GM12801 (cell line): ENCODE results near the gene MEX3B.

ENCODE experiments used
- TF ChIP-seq, protein P1 (sequence below): IDR thresholded peaks from one replicate; pipeline ENCODE4 v1.5.1; 2011; ENCODE audit warnings: control low read depth; ENCODE audit not compliant: insufficient read length; ENCODE audit errors: extremely low read depth

The MEX3B gene

DNA sequence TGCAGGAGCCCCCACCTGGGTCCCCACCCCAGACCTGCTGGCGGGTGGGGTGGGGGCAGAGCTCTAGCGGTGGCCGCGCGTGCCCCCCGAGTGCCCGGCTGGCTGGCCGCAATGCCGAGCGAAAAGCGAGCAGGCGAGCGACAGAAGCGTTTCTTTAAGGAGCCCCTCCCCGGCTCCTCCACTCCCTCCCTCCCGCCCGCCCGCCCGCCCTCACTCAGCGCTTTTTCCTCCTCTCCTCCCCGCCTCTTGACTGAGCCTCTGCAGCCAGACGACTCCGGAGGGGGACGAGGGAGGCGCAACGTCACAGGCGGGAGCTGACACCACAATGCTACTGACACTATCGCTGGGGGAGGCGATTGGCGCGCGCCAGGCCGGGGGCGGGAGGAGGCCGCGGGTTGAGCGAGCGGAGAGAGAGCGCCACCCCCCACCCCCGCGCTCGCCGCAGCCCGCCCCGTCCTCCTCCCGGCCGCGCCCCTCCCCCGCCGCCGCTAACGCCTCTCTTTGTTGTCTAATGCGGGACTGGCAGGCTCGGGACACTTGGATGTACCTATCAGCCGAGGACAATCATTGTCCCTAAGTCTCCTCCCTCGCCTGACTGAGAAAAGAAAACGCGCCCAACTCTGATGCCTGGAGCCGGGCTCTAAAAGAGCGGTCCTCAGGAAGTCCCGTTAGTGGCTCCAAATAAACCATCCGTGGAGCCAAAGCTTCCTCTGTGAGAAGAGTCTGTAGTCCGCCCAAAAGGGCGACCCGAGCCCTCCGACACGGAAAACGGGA, at the start of gene MEX3B:
TSS of gene MEX3B (minus strand) at position 127 of the 774 bp plus-strand sequence. CDS start 313 bp downstream, outside the sequence.
- TF ChIP-seq, protein P1, sequence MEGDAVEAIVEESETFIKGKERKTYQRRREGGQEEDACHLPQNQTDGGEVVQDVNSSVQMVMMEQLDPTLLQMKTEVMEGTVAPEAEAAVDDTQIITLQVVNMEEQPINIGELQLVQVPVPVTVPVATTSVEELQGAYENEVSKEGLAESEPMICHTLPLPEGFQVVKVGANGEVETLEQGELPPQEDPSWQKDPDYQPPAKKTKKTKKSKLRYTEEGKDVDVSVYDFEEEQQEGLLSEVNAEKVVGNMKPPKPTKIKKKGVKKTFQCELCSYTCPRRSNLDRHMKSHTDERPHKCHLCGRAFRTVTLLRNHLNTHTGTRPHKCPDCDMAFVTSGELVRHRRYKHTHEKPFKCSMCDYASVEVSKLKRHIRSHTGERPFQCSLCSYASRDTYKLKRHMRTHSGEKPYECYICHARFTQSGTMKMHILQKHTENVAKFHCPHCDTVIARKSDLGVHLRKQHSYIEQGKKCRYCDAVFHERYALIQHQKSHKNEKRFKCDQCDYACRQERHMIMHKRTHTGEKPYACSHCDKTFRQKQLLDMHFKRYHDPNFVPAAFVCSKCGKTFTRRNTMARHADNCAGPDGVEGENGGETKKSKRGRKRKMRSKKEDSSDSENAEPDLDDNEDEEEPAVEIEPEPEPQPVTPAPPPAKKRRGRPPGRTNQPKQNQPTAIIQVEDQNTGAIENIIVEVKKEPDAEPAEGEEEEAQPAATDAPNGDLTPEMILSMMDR, result no peak

DNA sequence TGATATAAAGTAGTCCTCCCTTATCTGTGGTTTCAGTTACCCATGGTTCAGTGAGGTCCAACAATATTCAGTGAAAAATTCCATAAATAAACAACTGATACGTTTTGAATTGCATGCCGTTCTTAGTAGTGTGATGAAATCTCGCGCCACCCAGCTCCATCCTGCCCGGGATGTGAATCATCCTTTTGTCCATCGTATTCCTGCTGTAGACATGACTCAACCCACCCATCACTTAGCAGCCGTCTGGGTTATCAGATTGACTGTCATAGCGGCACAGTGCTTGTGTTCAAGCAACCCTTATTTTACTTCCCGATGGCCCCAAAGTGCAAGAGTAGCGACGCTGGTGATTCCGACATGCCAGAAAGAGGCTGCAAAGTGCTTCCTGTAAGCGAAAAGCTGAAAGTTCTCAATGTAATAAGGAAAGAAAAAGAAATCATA, 48.0 kb upstream of the MEX3B start:
- TF ChIP-seq, protein P1, result no peak

DNA sequence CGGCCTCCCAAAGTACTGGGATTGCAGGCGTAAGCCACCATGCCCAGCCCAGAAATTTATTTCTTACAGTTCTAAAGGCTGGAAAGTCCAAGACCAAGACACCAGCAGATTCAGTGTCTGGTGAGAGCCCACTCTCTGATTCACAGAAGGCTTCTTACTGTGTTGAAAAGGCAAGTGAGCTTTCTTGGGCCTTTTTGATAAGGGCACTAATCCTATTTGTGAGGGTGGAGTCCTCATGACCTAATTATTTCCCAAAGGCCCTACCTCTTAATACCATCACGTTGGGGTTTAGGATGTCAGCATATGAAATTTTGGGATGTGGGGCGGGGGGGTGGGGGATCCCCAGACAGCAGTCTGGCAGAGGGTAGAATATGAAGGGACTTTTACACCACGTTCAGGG, 47.5 kb upstream of the MEX3B start:
- TF ChIP-seq, protein P1, result no peak

DNA sequence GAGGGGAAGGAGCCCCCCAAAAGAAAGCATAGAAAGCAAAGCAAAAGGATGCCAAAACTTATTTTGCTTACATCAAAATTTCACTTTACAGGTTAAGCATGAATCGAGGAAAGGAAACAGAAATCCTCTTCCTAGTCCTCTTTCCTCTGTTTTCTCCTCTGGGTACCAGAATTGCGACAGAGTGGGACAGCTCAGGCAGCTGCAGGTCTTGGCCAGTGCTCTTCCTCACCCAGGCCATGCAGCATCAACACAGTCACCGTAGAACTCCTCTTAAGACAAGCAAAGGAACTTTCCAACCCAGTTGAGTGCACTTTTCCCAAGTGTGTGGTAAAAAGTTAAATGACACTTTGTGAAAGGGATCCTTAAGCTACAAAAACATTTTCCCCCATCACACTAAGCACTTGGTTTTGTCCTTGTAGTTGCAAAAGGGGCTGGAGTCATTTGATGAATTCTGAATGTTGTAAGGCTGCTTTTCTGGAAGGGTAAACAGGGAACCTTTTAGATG, 45.9 kb upstream of the MEX3B start:
- TF ChIP-seq, protein P1, result no peak

DNA sequence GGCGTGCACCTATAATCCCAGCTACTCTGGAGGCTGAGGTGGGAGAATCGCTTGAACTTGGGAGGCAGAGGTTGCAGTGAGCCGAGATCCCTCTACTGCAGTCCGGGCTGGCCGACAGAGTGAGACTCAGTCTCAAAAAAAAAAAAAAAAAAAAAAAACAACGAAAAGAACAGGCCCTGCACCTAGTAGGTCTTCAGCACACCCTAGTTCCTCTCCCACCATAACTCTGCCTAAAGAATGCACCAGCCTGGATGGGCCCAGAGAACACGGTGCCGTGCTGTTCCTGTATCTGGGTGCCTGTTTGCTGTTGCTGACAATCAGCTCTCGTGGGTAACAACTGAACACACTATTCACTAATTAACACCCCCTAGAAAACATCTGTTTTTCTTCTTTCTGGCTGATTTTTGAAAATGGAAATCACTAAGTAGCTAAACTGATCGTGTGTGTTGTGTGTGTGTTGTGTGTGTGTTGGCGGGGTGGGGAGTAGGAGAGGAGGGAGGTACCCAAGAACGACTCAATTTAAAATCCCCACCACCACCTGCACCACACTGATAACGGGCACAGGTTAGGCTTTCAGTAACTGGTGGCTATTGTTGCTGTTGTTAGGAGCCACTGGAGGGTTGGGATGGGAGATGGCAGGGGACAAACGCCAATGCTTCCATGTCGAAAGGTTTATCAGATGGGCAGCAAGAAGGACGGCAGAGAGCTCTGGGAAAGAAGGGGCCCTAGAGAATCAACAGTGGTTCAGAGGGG, 40.6 kb upstream of the MEX3B start:
- TF ChIP-seq, protein P1, result no peak

DNA sequence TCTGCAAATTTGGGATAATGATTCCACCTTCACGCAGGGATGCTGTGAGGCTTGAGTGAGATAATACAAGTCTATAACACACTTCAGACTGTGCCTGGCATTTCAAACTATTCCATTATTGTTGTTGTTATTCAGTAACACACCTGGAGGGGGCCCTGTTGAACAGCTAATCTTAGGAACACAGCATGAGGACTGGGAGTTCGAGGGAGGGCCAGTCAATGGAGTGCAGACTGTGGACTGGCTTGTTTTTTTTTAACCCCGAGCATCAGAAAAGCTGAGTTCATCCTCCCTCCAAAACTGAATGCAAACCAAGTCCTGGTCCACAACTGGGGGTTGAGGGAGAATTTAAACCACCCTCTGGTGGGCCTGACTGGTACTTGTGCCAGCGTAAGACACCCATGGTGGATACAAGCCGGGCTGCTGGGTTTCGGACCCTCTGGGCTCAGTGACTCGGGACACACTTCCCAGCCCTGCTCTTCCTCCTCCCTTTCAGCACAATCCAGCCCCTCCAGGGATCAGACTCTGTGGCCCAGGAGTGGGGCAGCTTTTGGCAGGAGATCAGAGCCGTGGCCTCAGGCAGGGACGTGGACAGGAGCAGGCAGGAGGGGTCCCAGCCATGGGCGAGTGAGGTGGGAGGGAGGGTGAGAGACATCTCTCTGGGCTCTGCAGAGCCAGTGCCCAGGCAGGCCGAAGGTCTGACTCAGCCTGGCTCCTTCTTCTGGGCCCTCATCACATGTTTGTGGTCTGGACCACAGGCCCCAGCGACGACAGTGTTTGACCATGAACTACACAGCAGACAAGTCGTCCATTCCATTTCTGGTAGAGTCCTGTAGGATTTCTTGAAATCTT, 36.3 kb upstream of the MEX3B start:
- TF ChIP-seq, protein P1, result no peak

DNA sequence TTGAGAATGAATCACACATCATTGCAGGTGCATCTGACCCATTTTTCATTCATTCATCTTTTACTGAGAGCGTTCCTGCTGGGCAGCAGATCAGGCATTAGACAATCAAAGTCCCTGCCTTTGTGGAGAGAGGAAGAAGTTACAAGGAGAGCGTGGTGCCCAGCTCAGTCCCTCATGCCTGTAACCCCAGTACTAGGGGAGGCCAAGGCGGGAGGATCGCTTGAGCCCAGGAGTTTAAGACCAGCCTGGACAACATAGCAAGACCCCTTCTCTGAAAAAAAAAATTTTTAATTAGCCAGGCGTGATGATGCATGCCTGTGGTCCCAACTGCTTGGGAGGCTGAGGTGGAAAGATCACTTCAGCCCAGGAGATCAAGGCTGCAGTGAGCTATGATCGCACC, 35.0 kb upstream of the MEX3B start:
- TF ChIP-seq, protein P1, result no peak
